Transverse colon (tissue), 4 donors: ENCODE measurements around the gene DNAL1. TPM values are rescaled to one million over a fixed set of nuclear protein-coding genes. Genes with fewer than 3 reads are reported as not detected.

Experiments used
- DNase-seq: peaks from one replicate; pipeline ENCODE4 v3.0.0-alpha.2; 2019
- H3K27ac ChIP-seq, 4 donors: fragments of 200-600 bp; sonication (generic); 2 replicates each; pipeline ENCODE4 v1.5.1; 2016 to 2018; ENCODE audit warnings: inconsistent platforms in 4 of 4
- H3K27me3 ChIP-seq: fragments of 200-600 bp; sonication (generic); 2 replicates; pipeline ENCODE4 v1.5.1; 2017; ENCODE audit warnings: inconsistent platforms
- H3K36me3 ChIP-seq, 4 donors: fragments of 200-600 bp; sonication (generic); 2 replicates each; pipeline ENCODE4 v1.5.1; 2017 to 2019; ENCODE audit warnings: inconsistent platforms in 4 of 4
- H3K4me1 ChIP-seq, 4 donors: fragments of 200-600 bp; sonication (generic); 2 replicates each; pipeline ENCODE4 v1.5.1; 2017 to 2020; ENCODE audit warnings: inconsistent platforms in 4 of 4
- H3K4me3 ChIP-seq, 4 donors: fragments of 200-600 bp; sonication (generic); 1 replicate in 1 of 4; 2 replicates in 3 of 4; pipeline versions ENCODE4 v1.5.1 to v1.6.1; 2017 to 2019; ENCODE audit warnings: inconsistent platforms in 4 of 4
- H3K9me3 ChIP-seq, 2 donors: fragments of 200-600 bp; sonication (generic); 2 replicates each; pipeline ENCODE4 v1.5.1; 2017 to 2019; ENCODE audit warnings: inconsistent platforms in 2 of 2
- EP300 ChIP-seq: sonication (generic); formaldehyde crosslinking; IDR thresholded peaks from one replicate; pipeline ENCODE4 v1.6.1; 2017; ENCODE audit warnings: antibody characterized with exemption, low read depth
- POLR2A ChIP-seq: fragments of 450-650 bp; IDR thresholded peaks from one replicate; pipeline ENCODE4 v1.6.1; 2016; ENCODE audit warnings: antibody characterized with exemption, mild to moderate bottlenecking, moderate library complexity
- POLR2AphosphoS5 ChIP-seq, 3 donors: sonication (generic); formaldehyde crosslinking; IDR thresholded peaks; one replicate each; pipeline ENCODE4 v1.6.1; 2016; ENCODE audit warnings: antibody characterized with exemption in 3 of 3
- WGBS, 2 donors: methylation state at CpG; one replicate each; pipeline ENCODE4 v1.1.5; 2018; ENCODE audit warnings: low coverage in 1 of 2; 5-methylcytosine and 5-hydroxymethylcytosine counted together
- in situ Hi-C, 4 donors: fragments of 200-750 bp; cut with MboI; loops; one replicate each; pipeline versions ENCODE4 v1.15.0 to v1.15.1; 2017; ENCODE audit warnings: low sequenced_read_pairs in 3 of 4, low pct_ligation_motif_present in 1 of 4, low pct_unique_long_range_greater_than_20kb in 1 of 4
- intact Hi-C: fragments of 100-400 bp; cut with DNase I; formaldehyde crosslinking; loops from one replicate; pipeline ENCODE4 v1.15.1; 2023; ENCODE audit warnings: low total_unique reads
- total RNA-seq, 4 donors: library from RNA; depleted of rRNA; stranded (reverse); fragments of >200 nt; gene quantifications; one replicate each; pipeline ENCODE4 v1.1.0, GENCODE V29; 2016
- TF ChIP-seq, protein P1 (sequence below), 5 experiments: fragments of 200-600 bp in 3 of 5; fragments of 450-650 bp in 2 of 5; sonication (generic) in 3 of 5; IDR thresholded peaks; 1 replicate in 2 of 5; 2 replicates in 3 of 5; pipeline ENCODE4 v1.5.1; 2016 to 2017; ENCODE audit warnings: antibody characterized with exemption in 5 of 5, inconsistent platforms in 3 of 5, mild to moderate bottlenecking in 2 of 5, moderate library complexity in 1 of 5

Gene DNAL1
- total RNA-seq, 4 donors from 2014 or later: 0.80 to 6.3 (median 2.9) TPM

DNA sequence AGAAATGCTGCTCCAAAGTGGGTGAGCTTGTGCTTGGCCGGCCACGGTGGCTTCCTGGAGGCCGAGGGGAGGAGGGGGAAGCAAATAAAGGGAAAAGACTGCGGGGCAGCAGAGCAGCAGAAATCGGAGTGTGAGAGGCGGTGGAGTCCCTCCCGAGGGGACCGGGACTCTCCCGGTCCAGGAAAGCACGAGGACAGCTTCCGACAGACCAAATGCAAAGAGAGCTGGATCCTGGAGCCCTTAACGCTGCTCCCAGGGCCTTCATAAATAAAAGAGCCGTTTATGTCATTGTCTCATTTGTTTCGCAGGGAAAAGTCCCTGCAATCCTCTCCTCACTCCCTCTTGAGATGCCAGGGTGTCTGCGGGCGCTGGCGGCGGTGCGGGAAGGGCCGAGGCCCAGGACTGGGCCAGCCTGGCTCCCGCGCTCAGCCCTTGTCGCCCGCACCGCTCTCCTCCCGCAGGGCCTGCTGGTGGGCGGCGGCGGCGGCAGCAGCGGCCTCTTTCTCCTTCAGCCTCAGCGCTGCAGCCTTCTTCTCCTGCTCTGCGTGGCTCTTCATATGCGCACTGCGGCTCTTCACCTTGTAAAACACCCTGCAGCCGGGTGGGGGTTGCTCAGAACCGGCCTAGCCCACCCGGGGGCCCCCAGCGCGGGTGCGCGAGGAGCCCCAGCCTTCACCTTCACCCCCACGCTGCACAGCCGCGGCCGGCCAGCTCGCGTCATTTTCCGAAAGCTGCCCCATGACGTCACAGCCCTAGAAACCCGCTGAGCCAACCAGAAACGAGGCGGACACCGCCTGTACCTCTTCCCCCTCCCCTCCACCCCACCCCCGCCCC is 73.8 kb downstream of the DNAL1 start:
- Histone ChIP-seq H3K36me3 (peaks cover 0 to 37% (median 14%) of the 10 kb centered on the region in 4 donors), H3K4me1 (peaks cover 6 to 33% (median 20%) of the 10 kb centered on the region in 4 donors), H3K27me3 (no peaks in the 10 kb centered on the region), H3K27ac (peak overlapping the region; percentile 83 to 97 (median 90)), H3K4me3 (peak overlapping the region in 3 of 4 donors; percentile 9 to 24 (median 14)), H3K9me3 (no peaks in the 10 kb centered on the region)
- peak in 1 of 3 donors; percentile 48 for TF ChIP-seq POLR2AphosphoS5 (IDR thresholded peaks at IDR 0.05)
- TF ChIP-seq, protein P1, sequence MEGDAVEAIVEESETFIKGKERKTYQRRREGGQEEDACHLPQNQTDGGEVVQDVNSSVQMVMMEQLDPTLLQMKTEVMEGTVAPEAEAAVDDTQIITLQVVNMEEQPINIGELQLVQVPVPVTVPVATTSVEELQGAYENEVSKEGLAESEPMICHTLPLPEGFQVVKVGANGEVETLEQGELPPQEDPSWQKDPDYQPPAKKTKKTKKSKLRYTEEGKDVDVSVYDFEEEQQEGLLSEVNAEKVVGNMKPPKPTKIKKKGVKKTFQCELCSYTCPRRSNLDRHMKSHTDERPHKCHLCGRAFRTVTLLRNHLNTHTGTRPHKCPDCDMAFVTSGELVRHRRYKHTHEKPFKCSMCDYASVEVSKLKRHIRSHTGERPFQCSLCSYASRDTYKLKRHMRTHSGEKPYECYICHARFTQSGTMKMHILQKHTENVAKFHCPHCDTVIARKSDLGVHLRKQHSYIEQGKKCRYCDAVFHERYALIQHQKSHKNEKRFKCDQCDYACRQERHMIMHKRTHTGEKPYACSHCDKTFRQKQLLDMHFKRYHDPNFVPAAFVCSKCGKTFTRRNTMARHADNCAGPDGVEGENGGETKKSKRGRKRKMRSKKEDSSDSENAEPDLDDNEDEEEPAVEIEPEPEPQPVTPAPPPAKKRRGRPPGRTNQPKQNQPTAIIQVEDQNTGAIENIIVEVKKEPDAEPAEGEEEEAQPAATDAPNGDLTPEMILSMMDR (IDR thresholded peaks at IDR 0.05): no peak
- in situ Hi-C loops: no loop called here
- no peak for DNase-seq
- WGBS, 2 donors: 76% methylated on average over 55 of the region's 55 CpGs; no CpG with 5 or more reads in 1 of the 2 donors
- intact Hi-C loops: no loop called here

GRCh38 chr14:73719361-73719760 is 74.6 kb downstream of the DNAL1 start:
- TF ChIP-seq EP300: no peak
- TF ChIP-seq, protein P1 (IDR thresholded peaks at IDR 0.05): no peak
- no peak for TF ChIP-seq POLR2A
- no peak for TF ChIP-seq POLR2AphosphoS5 (IDR thresholded peaks at IDR 0.05)
- H3K36me3 ChIP-seq: peaks cover 0 to 40% (median 14%) of the 10 kb centered on the region in 4 donors
- intact Hi-C loops: no loop called here
- no peaks in the 10 kb centered on the region for H3K9me3 ChIP-seq
- in situ Hi-C loops: no loop called here
- H3K4me3 ChIP-seq: no peak overlapping the region
- H3K4me1 ChIP-seq: peaks cover 6 to 37% (median 23%) of the 10 kb centered on the region in 4 donors
- DNase-seq: no peak
- H3K27ac ChIP-seq: peak overlapping the region; percentile 83 to 97 (median 90)
- no peaks in the 10 kb centered on the region for H3K27me3 ChIP-seq
- 85 to 92% methylated on average over 5 to 13 of the region's 13 CpGs for WGBS, 2 donors

GRCh38 chr14:73719791-73720190 is 75.0 kb downstream of the DNAL1 start:
- Histone ChIP-seq H3K4me1 (peaks cover 6 to 38% (median 23%) of the 10 kb centered on the region in 4 donors), H3K27me3 (no peaks in the 10 kb centered on the region), H3K36me3 (peaks cover 0 to 44% (median 16%) of the 10 kb centered on the region in 4 donors), H3K27ac (peak overlapping the region; percentile 83 to 97 (median 90)), H3K4me3 (no peak overlapping the region), H3K9me3 (no peaks in the 10 kb centered on the region)
- no peak for DNase-seq
- intact Hi-C loops: loop anchor here (10.0 kb wide), 2 partner anchors 105 to 135 kb away; partner anchors contain the start of gene PTGR2
- 76 to 88% methylated on average over 4 to 8 of the region's 8 CpGs for WGBS, 2 donors
- in situ Hi-C loops: no loop called here
- TF ChIP-seq EP300 (no peak), POLR2AphosphoS5 (IDR thresholded peaks at IDR 0.05) (no peak), POLR2A (no peak)
- TF ChIP-seq, protein P1 (IDR thresholded peaks at IDR 0.05): no peak

GRCh38 chr14:73720636-73721035 is 75.8 kb downstream of the DNAL1 start:
- Histone ChIP-seq H3K27ac (peak overlapping the region in 2 of 4 donors; percentile 7 to 12), H3K4me1 (peaks cover 13 to 47% (median 27%) of the 10 kb centered on the region in 4 donors), H3K27me3 (no peaks in the 10 kb centered on the region), H3K4me3 (no peak overlapping the region), H3K36me3 (peaks cover 0 to 52% (median 19%) of the 10 kb centered on the region in 4 donors), H3K9me3 (no peaks in the 10 kb centered on the region)
- in situ Hi-C loops (no loop called here), intact Hi-C loops (loop anchor here (10.0 kb wide), 2 partner anchors 104 to 134 kb away; partner anchors contain the start of gene PTGR2)
- no peak for DNase-seq
- TF ChIP-seq POLR2A: no peak
- TF ChIP-seq, protein P1 (IDR thresholded peaks at IDR 0.05): no peak
- TF ChIP-seq EP300: no peak
- TF ChIP-seq POLR2AphosphoS5 (IDR thresholded peaks at IDR 0.05): no peak
